Kidney glomerular epithelial cell (primary cell): ENCODE data around the gene CACNA2D4.
"Not testable (repeated sequence)": the region's sequence is repeated elsewhere in the genome, so short reads cannot be mapped to it uniquely, and the experiment has no call there.

Source experiments
- DNase-seq: peaks from one replicate; lab custom pipeline; 2025; lab: John Stamatoyannopoulos, UW

The CACNA2D4 gene, protein sequence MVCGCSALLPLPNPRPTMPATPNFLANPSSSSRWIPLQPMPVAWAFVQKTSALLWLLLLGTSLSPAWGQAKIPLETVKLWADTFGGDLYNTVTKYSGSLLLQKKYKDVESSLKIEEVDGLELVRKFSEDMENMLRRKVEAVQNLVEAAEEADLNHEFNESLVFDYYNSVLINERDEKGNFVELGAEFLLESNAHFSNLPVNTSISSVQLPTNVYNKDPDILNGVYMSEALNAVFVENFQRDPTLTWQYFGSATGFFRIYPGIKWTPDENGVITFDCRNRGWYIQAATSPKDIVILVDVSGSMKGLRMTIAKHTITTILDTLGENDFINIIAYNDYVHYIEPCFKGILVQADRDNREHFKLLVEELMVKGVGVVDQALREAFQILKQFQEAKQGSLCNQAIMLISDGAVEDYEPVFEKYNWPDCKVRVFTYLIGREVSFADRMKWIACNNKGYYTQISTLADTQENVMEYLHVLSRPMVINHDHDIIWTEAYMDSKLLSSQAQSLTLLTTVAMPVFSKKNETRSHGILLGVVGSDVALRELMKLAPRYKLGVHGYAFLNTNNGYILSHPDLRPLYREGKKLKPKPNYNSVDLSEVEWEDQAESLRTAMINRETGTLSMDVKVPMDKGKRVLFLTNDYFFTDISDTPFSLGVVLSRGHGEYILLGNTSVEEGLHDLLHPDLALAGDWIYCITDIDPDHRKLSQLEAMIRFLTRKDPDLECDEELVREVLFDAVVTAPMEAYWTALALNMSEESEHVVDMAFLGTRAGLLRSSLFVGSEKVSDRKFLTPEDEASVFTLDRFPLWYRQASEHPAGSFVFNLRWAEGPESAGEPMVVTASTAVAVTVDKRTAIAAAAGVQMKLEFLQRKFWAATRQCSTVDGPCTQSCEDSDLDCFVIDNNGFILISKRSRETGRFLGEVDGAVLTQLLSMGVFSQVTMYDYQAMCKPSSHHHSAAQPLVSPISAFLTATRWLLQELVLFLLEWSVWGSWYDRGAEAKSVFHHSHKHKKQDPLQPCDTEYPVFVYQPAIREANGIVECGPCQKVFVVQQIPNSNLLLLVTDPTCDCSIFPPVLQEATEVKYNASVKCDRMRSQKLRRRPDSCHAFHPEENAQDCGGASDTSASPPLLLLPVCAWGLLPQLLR

DNA sequence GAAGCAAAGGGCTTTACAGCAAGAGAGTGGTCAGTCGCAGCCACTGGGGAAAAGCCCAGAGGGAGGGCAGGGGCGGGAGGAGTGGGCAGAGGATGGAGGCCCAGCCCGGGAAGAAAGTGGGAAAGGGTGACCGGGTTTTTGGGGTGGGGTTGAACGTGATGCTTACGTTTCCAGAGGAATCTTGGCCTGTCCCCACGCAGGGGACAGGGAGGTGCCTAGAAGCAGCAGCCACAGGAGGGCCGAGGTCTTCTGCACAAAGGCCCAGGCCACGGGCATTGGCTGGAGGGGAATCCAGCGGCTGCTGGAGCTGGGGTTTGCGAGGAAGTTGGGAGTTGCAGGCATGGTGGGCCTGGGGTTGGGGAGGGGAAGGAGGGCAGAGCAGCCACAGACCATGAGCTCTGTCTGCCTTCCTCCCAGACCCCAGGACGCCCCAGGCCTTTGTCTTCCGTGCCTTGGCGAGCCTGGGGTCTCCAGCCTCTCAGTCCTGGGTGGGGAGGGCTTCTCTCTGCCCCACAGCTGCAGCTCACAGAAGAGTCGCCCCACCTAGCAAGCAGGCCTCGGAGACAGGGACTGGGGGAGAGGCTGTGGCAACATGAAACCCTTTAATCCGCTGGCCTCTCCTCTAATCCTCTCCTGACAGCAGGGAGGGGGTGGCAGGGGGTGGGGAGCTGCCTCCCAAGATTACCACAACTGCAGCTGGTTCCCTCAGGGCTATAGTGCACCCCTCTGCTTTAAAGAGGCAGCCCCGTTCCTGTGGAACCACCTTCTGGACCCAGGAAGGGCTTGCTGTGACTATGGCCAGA lies at the start of gene CACNA2D4:
CACNA2D4 (minus strand) TSS at position 572 of the 803 bp plus-strand sequence; CDS start at position 393, 179 bp downstream.
- DNase-seq, result no peak

DNA sequence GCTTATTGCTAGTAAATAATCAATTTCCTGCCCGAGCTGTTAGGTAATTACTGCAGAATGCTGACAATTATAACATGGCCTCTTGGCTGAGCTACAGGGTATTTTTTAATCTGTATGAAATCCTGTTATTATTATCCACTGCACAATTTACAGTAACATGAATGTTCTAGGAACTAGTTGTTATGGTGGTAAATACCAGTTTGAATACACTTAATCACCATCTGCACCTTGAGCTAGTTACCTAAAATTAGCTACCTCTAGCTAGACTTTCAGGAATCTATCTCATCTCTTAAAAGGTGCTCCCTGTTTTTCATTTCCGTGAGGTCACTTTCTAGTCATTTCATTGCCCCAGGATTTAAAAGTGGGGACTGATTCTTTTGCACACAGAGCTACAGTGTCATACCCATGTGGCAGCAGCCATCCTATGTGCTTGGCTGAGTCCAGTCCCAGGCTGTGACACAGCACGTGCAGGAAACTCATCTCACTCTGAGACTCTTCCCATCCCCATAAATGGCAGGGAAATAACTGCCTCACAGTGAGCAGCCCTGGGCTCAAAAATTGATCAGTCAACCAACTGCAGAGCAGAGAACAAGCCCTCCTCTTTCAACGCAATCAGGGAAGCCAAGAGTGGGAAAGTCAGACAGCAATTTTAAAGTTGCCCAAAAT lies 48.2 kb upstream of the CACNA2D4 start:
- DNase-seq, result no peak

DNA sequence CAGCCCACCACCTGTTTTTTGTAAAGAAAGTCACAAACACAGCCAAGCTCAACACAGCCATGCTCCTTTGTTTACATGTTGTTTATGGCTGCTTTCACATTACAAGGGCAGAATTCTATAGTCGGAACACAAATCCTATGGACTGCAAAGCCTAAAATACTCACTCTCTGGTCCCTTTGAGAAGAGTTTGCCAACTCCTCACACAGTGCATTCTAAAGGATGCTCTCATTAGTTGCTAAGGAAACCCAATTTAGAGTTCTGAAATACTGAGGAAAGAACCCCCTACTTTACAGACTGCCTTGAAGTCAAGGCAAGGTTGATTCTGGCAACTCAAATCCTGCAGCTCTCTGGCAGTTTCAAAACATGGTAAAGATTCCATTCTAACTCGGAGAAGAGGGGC lies 47.5 kb upstream of the CACNA2D4 start:
- no peak for DNase-seq

DNA sequence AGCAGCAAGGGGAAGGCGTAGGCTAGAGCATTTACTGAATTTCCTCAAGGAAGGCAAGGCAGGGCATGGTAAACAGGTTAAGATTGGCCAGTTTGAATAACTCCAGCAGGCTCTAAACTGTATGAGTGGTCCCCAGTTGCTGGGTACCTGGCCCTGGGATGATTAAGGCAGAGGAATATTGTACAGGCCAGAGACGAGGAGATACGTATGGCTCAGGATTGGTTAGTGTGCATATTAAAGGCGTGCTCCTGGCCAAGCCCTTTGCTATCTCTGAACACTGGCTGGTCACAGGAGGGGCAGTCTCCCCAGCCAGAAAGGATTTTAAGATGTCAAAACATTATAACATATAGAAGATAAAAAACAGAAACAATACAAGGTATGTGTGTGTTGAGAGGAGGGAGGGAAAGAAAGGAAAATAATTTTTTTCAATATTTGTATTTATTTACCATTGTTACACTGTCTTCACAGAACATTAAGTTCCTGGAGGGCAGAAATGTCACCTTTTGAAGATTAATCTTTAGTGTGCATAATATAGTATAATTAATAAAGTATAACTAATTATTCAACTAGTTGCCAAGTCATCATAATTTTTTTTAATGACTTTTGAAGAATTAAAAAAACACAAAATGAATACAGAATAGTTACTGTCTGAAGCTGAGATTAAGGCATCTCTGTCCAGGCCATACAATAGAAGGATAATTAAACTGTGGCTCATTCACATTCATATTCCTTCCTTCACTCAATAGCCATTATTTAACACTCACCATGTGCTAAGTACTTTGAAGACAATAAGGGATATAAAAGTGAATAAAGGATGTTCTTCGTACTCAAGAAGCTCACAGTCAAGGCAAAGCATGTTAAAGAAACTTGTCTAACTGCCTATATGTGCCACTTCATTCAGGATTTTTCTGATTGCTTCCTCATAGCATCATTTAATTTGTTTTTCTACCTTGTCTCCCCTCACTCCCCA lies 43.9 kb upstream of the CACNA2D4 start:
- DNase-seq, result no peak

DNA sequence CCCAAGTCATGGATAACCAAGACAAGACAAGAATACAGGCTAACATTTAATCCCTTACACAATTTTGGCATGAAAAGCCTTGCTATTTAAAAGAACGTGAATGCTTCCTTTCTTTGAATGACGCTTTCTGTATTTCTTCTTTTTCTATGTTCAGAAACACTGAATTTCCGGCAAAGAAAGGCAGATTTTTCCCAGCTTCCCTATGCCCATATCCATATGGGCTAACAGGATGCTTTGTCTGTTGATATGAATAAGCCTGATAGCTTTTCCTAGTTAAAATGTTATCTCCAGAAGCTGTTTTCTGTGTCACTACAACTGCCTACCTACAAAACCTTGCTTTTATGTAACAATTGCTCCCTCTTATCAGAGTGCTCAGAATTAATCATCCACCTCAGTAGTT lies 38.3 kb upstream of the CACNA2D4 start:
- DNase-seq, result no peak

DNA sequence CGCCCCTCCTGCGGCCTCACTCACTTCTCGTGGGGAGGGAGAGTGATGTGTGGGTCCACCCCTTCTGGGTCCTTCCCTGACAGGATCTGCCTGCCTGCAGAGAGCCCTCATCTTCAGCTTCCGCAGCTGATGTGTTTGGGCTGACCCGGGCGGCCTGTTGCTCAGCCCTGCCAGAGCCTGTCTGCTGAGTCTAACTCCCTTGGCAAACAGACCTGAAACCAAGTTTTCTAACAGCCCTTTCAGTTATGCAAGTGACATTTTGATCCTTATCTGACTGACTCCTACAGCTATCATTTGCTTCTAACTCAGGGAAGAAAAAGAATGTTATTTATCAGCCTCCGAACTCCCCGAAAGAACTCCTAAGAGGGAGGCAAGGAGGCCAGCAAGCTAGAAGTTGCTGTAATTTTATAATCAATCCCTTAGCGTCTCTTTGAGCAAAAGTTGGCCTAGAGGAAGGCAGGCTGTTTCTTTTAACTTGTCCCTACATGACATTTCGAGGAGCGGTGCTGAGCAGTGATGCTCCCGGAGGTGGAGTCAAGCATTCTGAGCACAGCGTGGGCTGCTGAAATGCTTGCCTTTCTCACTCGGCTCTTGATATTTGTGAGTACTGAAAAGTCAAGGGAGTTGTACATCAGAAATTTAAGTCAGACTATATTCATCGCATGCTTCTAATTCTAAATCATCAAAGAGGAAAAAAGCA lies 31.5 kb upstream of the CACNA2D4 start:
- no peak for DNase-seq

DNA sequence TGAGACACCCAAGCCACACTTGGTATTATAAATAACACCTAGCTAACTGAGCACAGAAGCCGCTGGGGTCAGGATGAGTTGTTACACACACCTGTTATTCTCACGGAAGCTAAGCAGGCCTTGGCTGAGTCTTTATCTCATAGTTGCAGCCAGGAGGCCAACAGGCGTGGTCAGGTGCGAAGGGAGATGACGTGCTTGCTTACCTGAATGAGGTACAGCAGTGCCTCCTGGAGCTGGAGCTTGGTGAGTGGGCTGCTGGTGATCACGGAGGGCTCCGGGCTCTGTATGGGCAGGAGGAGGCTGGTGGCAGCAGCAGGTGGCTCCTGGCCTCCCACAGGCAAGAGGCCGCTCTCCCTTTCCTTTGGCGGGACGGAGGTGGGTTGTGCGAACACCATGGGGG lies 30.4 kb upstream of the CACNA2D4 start:
- no peak for DNase-seq

DNA sequence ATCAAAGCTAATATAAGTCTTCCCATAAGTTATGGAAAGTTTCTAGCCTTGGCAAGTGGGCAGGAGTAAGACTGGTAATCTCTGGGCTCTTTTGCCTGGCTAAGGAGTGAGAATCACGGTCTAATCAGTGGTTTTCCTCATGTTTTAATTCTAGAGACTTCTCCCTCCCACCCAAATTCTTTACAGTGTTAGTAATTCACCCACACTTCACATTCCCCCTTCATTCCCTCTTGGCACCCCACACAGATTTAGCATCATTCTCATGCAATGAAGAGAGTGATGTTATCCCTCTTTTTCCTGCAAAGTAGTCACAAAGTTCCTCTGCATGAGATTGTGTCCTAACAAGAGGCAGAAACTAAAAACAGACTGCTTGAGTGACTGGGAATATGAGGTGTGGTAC lies 28.6 kb upstream of the CACNA2D4 start:
- no peak for DNase-seq

DNA sequence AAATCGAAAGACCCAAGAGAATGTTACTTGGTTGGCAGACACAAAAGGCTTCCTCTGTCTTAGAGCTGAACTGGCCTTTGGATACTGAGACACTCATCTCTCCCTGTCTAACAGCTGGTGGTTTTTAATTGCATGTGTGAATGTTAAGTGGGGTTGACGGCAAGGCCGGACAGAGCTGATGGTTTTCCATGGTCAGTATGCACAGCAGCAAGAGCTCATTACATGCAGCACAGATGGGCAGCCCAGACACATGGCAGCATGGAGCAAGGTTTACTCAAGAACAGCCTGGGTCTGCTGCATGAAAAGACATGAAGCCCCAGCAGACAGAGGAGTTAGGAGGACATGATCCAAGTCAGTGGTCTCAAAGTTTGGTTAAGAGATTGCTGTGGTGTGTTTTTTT lies 27.8 kb upstream of the CACNA2D4 start:
- no peak for DNase-seq

DNA sequence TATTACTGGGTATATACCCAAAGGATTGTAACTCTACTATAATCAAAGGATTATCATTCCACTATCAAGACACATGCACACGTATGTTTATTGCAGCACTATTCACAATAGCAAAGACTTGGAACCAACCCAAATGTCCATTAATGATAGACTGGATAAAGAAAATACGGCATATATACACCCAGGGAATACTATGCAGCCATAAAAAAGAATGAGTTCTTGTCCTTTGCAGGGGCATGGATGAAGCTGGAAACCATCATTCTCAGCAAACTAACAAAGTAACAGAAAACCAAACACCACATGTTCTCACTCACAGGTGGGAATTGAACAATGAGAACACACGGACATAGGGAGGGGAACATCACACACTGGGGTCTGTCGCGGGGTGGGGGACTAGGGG lies 27.1 kb upstream of the CACNA2D4 start:
- not testable (repeated sequence) for DNase-seq

DNA sequence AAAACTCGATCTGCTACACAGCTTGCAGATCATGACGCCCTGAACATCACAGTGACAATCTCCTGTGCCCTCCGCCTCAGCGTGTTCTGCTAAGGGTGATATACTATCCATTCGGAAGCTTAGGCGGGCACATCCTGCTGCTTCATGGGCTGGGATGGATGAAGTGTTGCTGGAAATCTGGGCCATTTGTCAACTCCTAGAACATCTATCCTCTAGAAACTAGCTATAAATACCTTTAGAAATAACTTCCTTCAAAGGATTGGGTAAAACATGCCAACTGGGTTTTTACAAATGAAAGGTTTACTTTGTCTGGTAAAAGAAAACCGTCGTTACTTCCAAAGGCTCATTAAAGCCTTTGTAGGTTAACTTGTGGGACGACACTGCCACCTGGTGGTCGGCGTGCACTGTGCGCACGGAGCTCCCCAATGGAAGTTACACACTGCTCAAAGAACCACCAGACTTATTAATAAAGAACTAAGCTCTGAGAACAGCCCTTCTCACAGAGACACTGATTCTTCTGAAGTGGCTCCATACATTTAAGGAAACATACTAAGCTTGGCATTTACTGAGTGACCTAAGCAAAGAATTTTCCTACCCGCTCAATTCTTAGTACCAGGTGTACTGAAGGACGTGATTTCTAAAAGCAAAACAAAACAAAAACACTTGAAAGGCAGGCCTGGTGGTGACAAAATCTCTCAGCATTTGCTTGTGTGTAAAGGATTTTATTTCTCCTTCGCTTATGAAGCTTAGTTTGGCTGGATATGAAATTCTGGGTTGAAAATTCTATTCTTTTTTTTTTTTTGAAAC lies 21.6 kb upstream of the CACNA2D4 start:
- DNase-seq, result peak; percentile 60

DNA sequence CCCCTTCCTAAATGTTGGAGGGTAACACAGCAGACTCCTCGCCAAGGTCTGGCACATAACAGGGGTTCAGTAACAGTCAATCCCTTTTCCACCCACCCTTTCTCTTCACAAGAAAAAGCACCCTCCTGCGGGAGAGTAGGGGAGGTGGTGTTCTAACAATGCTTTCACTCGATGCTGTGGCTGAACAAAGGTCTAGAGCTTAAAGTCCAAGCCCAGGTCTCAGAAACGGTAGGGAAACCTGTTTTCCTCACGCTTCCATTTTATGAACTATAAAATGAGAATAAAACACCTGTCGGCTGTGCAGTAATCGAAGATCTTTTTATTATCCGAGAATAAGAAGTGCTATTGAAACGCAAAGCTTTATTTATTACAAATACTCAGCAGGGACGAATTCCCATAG lies 20.9 kb upstream of the CACNA2D4 start:
- no peak for DNase-seq

DNA sequence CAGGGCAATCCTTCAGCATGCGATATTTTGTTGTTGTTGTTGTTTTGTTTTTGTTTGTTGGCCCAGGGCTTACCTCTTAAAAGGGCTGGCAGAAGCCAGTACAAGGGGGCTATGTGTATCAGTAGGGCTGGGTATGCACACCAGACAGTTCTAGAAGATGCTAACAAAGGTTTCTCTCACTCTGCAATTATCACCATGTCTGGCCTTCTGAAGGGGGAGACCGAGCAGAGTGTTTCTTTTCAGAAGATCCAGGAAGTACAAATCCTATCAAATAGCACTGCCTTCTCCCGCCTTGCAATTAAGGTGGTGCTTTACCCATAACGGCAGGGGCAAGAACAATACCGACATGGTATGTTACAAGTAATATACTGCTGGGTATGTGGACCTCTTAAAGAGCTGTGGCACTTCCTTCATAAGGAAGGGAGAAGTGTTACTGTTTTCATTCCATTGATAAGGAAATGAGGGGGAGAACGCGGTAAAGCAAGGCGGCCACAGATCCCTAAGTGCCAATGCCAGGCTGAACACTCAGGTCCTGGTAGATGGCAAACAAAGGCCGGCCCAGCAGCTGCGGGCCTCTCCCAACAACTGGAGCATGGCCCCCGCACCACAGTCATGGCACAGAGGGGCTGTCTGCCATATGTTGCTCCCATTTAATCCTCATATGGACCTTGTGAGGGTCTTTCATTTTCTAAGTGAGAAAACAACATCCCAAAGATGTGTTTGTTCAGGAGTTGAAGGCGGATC lies 19.2 kb upstream of the CACNA2D4 start:
- DNase-seq, result no peak

DNA sequence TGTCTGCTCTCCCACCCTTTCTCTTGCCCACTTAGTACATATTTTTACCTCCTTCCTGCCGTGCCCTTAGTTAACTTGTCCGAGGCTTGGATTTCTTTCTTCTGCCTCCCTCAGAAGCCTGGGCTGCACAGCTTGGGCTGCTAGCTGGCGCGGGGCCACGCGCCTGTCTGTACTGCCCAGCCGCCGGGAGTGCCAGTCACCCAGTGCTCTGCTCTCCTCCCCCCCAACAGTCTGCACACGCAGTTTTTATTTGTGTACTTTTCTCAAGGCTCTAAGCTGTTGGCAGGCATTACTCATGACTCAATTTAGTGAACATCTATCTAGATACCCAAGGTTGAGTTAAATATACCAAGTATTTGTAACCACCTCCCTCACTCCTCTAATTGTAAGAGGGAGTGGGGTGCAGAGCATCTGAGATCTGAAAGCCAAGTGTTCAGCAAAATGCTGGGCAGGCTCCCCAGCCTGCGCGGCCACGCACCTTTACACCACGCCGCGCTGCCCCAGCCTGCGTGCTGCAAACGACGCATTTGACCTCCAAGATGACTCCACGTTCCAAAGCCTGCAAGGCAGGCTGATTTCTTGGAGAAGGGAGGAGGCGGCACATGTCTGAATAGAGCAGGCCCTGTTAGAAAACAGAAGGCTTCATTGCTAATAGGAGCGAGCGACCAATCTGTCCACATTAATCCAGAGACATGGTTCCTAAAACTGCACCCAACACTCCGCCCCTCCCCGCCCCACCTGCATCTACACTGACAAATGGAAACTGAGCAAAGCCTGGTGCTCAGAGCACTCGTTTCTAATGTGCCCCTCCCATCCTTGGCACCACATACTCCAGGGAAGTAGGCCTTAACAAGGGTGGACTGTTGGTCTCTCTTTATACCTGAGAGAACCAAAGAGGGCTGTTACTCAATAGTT lies 18.2 kb upstream of the CACNA2D4 start:
- DNase-seq, result peak; percentile 87

DNA sequence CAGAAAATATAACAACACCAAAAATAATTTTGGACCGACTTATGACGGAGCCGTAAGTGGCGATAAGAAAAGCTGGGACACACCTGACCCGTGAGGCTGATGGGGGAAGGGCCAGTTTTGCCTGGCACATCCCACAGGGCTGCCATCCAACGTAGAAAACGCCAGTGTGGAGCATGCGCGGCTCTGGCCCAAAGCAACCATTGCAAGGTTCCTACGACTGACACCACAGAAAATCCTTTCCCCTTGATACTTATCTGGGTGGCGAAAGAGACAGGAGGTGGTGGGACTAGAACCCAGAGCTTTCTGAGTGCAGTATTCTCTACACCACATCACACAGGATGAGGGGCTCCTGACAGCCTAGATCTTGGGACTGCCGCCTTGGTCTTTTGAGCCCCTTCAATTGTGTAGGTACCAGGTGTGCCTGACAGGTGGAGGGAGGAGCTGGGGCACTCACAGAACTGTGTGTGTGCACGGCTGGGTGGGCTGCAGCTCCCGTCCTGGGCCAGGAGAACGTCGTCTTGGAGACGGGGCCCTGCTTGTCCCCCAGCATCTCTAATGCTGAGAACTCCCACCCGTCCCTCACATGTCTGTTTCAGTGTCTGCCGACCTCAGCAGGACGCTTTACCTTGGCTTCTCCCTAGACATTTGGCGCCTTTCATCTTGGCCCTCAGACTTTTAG lies 17.4 kb upstream of the CACNA2D4 start:
- no peak for DNase-seq

DNA sequence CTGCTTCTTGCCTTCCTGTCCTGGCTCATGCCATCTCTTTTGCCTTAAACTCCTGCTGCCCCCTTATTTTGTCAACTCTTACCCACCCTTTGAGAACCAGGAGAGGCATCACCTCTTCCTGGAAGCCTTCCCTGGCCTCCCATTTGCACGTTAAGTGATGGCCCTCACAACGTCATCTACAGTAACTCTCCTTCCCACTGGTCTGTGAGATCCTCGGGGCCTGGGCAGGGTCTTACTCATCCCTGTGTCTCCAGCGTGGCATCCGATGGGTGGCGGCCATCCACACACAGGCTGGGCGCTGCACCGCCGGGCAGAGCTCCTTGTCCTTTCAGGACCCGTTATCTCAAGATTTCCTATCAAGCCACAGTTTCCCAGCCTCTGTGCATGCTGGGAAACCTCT lies 16.8 kb upstream of the CACNA2D4 start:
- no peak for DNase-seq
